ENCODE data around the gene MBP.

- TF ChIP-seq CTCF (IDR thresholded peaks at IDR 0.05; ENCODE audit: insufficient read depth, low read length) (no peak), REST (IDR thresholded peaks at IDR 0.05; ENCODE audit: insufficient replicate concordance, low read depth) (no peak), GABPA (IDR thresholded peaks at IDR 0.05; ENCODE audit: low read depth) (no peak)
Observed at GRCh38 chr18:77168811-77169311, 36.3 kb upstream of the MBP start.

Measured in HL-60 (cell line).